ENCODE measurements around the gene EXT2. TPM values are rescaled to one million over a fixed set of nuclear protein-coding genes. Genes with fewer than 3 reads are reported as not detected.

EXT2 gene
- total RNA-seq, 1 experiment from 2014 or later: 42.9 TPM

DNA sequence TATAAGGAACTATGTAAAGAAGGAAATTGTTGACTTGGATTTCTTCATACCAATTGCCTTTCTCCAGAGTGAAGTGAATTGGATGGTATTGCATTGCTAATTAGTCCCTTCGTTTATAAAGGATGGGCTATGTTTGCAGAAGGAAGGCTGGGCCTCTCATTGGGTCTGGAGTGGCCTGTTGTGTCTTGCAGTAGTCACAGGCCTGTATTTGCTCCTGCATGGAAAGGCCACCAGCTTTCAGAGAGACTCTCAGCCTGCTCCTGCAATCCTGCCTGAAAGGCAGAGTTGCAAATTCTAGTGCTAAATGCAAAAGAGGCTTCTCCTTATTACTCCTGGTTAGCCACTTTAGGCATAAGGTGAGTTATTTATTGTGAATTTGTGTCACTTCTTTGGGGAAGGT, 103.8 kb downstream of the EXT2 start:
- Histone ChIP-seq H4K20me1 (ENCODE audit: control insufficient read depth, insufficient read depth, insufficient read length) (no peaks in the 10 kb centered on the region), H2BK5ac (ENCODE audit: insufficient read length, low read length) (no peak overlapping the region), H3K27ac (ENCODE audit: insufficient read length, low read depth, low read length) (no peak overlapping the region), H3T11ph (ENCODE audit: low read length) (no peak overlapping the region), H3K4me2 (ENCODE audit: insufficient read depth, insufficient read length, low read length) (no peak overlapping the region), H2BK120ac (ENCODE audit: low read depth, low read length, poor library complexity, severe bottlenecking) (no peak overlapping the region), H2BK20ac (ENCODE audit: low read depth, low read length, poor library complexity, severe bottlenecking) (no peak overlapping the region), H2AK5ac (ENCODE audit: insufficient read length, low read length) (no peak overlapping the region), H3K79me1 (ENCODE audit: insufficient read depth, low read depth, low read length, poor library complexity, severe bottlenecking) (no peaks in the 10 kb centered on the region), H2BK15ac (ENCODE audit: low read depth, low read length) (no peak overlapping the region), H3K9me3 (ENCODE audit: control insufficient read depth, low read depth, low read length) (no peaks in the 10 kb centered on the region), H4K91ac (ENCODE audit: insufficient read length, low read depth, low read length) (no peak overlapping the region), H4K8ac (replicated peaks; ENCODE audit: insufficient read length, low read depth, low read length) (no peak overlapping the region), H3K18ac (ENCODE audit: insufficient read length, low read depth, low read length) (no peak overlapping the region), H3K23me2 (ENCODE audit: insufficient read length, low read depth, low read length, poor library complexity, severe bottlenecking) (no peaks in the 10 kb centered on the region), H3K79me2 (ENCODE audit: insufficient read depth, low read length) (no peaks in the 10 kb centered on the region), H3K4me1 (ENCODE audit: insufficient read depth, low read length) (peaks cover 5% of the 10 kb centered on the region; the same call in 1 of the 2 replicates), H3K23ac (ENCODE audit: insufficient read length, low read depth, low read length) (no peak overlapping the region), H3K56ac (ENCODE audit: insufficient read length, low read depth, low read length) (no peak overlapping the region), H4K5ac (ENCODE audit: insufficient read length, low read depth, low read length) (no peak overlapping the region), H2AFZ (ENCODE audit: low read length) (no peak overlapping the region), H3K14ac (ENCODE audit: insufficient read depth, low read length) (no peak overlapping the region), H3K27me3 (ENCODE audit: insufficient read depth, low read length) (no peaks in the 10 kb centered on the region), H3K9ac (ENCODE audit: extremely low read depth, insufficient read length, low read length) (no peak overlapping the region), H3K4ac (ENCODE audit: low read depth, low read length) (no peak overlapping the region), H2BK12ac (ENCODE audit: insufficient read length, low read depth, low read length) (no peak overlapping the region)
- Mint-ChIP-seq H3K9me3 (peaks cover 7 to 8% of the 10 kb centered on the region in 2 experiments), H3K4me1 (peaks cover 34 to 49% of the 10 kb centered on the region in 2 experiments), H3K4me3 (peak overlapping the region in 1 of 2 experiments; percentile 34; a peak in 1 of 5 replicates), H3K36me3 (ENCODE audit: insufficient read depth in 1 of 3, low read depth in 3 of 3) (peaks cover 8 to 23% (median 12%) of the 10 kb centered on the region in 3 experiments), H3K27ac (peak overlapping the region; percentile 24 to 98 (median 82); a peak in 4 of 7 replicates), H3K27me3 (ENCODE audit: low read depth) (no peaks in the 10 kb centered on the region)
- TF ChIP-seq, protein P1, sequence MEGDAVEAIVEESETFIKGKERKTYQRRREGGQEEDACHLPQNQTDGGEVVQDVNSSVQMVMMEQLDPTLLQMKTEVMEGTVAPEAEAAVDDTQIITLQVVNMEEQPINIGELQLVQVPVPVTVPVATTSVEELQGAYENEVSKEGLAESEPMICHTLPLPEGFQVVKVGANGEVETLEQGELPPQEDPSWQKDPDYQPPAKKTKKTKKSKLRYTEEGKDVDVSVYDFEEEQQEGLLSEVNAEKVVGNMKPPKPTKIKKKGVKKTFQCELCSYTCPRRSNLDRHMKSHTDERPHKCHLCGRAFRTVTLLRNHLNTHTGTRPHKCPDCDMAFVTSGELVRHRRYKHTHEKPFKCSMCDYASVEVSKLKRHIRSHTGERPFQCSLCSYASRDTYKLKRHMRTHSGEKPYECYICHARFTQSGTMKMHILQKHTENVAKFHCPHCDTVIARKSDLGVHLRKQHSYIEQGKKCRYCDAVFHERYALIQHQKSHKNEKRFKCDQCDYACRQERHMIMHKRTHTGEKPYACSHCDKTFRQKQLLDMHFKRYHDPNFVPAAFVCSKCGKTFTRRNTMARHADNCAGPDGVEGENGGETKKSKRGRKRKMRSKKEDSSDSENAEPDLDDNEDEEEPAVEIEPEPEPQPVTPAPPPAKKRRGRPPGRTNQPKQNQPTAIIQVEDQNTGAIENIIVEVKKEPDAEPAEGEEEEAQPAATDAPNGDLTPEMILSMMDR (conservative IDR thresholded peaks at IDR 0.05): no peak
- WGBS (ENCODE audit: extremely low coverage, insufficient read length, low lambda C conversion rate): no CpG with 5 or more reads among the region's 1 CpG
- peak; percentile 55 for DNase-seq
